GM18511 (cell line): ENCODE measurements around the gene TNFRSF11A.
A peak's percentile ranks its signal among the peaks of the same experiment; 100 is the strongest.

Experiments used
- ATAC-seq: cut with Tn5 transposase; IDR thresholded peaks from one replicate; pipeline ENCODE4 v1.9.1; 2021; ENCODE audit warnings: mild to moderate bottlenecking, moderate library complexity; ENCODE audit not compliant: unreplicated experiment

The TNFRSF11A gene

DNA sequence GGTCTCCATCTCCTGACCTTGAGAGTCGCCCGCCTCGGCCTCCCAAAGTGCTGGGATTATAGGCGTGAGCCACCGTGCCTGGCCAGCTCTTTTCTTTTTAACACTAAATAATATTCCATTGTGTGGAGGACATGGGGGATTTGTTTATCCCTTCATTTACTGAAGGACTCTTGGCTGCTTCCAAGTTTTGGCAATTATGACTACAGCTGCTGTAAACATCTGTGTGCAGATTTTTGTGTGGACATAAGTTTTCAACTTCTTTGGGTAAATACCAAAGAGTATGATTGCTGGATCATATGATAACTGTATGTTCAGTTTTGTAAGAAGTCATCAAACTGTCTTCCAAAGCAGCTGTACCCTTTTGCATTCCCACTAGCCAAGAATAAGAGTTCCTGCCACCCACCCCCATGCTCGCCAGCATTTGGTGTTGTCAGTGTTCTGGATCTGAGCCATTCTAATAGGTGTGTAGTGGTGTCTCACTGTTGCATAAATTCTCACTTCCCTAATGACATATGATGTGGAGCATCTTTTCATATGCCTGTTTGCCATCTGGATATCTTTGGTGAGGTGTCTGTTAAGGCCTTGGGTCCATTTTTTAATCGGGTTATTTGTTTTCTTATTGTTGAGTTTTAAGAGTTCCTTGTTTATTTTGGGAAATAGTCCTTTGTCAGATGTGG lies 52.2 kb downstream of the TNFRSF11A start:
- no peak for ATAC-seq

- no peak for ATAC-seq
These were observed 53.9 kb downstream of the TNFRSF11A start for GRCh38 chr18:62379051-62379450.

DNA sequence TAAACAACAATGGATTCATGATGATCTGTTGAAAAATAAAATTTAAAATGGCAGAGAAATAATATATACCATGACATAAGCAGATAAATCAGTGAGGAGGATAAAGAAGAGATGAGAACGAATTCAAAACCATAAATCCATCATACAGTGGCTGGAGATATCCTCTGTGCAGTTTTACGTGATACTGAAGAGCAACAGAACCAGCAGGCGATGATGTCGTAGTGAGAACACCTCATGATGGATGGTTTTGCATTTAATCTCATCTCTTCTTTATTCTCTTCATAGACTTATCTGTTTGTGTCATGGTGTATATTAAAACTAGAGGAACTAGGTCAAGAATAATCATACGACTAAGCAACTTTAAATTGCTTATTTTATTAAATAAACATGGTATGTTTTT lies 56.3 kb downstream of the TNFRSF11A start:
- no peak for ATAC-seq

- ATAC-seq: no peak
These were observed 59.0 kb downstream of the TNFRSF11A start for GRCh38 chr18:62384068-62384467.

GRCh38 chr18:62384610-62385097 lies 59.5 kb downstream of the TNFRSF11A start:
- ATAC-seq: no peak

- no peak for ATAC-seq
These were observed 61.0 kb downstream of the TNFRSF11A start for GRCh38 chr18:62386091-62386490.

DNA sequence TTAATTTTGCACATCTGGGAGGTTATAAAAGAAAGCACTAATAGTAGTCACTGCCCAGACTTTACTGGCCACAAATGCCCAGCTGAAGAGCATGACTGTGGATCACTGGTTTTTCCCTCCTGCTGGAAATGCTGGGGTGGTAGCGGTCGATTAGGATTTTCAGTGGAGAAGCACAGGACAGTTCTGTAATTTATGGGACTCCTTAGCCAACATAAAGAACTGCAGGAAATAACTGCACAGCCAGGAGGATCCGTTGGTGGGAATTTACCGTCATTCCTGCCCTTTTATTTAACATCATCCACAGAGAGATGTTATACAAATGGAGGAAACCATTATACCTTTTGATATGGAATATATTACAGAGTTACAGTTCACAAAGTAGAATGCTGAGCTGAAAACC lies 61.5 kb downstream of the TNFRSF11A start:
- no peak for ATAC-seq

DNA sequence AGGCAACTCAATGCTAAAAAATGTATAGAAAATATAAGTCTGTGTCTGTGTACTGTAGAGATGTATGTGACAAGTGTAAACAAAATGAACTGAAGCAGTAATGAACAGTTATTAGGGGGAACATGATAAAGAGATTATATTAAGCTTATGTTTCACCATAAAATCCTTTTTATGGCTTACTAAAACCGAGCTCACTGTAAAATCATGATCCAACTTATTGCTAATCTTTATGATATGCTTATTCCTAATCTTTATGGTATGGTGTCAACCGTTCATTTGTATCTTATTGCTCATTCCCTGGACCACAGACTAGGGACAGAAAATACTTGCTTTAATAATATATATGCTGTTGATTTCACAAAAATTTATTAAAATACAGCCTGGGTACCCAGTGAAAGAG lies 62.1 kb downstream of the TNFRSF11A start:
- ATAC-seq: no peak

- no peak for ATAC-seq
These were observed 64.0 kb downstream of the TNFRSF11A start for GRCh38 chr18:62388855-62389760.

- no peak for ATAC-seq
These were observed 64.8 kb downstream of the TNFRSF11A start for GRCh38 chr18:62389761-62390481.

GRCh38 chr18:62394006-62394763 lies 69.1 kb downstream of the TNFRSF11A start:
- ATAC-seq: no peak

DNA sequence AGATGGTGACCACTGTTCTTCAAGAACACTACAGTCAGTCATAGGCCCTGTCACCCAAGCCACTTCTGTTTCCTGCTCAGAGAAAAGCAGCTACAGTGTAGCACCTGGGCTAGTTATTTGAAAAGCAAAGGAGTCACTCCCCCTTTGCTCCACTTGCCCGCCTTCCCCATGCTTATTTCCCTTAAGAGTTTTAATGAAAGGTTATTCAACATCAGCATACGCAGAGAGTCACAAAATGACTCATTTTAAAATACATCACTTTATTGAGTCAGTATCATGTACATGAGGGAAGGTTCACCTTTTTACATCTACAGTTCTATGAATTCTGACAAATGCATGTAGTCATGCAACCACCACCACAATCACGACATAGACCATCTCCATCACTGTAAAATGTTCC lies 71.3 kb downstream of the TNFRSF11A start:
- ATAC-seq: no peak

DNA sequence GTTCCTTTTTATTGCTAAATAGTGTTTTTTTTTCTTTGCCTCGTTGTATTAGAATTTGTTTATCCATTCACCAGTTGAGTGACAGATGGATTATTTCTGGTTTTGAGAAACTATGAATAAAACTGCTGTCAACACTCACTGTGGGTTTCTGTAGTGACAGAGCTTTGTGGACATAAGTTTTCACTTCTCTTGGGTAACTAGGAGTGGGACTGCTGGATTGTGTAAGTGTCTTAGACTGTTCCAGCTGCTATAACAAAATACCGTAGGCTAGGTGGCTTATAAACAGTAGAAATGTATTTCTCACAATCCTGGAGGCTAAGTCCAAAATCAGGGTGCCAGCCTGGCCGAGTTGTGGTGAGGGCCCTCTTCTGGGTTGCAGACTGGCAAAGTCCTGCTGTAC lies 71.9 kb downstream of the TNFRSF11A start:
- ATAC-seq: no peak

DNA sequence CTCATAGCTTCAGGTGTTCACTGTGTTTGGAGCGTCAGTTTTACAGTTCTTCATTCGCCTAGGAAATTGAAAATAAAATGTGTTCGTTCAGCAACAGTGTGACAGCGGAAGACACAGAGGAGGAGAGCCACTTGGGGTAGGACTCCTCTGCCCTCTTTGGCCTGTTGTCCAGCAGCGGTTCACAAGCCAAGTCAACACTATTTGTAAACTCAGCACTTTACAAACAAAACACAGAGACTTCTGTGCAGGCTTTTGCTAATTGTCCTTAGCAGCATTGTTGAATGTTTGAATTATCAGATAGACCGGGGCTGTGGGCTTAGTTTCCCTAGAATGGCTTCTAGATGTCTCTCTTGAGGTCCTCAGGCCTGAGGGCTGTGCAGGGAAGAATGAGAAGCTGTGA lies 73.2 kb downstream of the TNFRSF11A start:
- no peak for ATAC-seq

DNA sequence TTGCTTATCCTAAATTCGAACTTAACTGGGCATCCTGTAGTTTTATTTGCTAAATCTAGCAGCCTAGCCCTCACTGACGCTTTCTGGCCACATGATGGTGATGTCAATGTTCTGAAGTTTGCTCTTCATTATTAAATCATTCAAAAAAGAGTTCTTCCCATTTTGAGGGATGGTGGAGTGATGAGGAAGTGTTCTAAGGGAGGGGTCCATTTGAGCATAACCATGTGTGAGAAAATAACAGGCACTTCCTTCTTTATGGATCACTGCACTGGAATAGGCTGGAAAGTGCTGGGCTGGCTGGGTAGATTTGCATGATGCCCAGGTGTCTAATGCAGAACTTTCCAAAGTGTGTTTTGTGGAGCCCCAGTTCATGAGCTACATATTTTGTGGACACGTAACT lies 74.2 kb downstream of the TNFRSF11A start:
- ATAC-seq: no peak

GRCh38 chr18:62399781-62400308 lies 74.7 kb downstream of the TNFRSF11A start:
- ATAC-seq: peak; percentile 69

DNA sequence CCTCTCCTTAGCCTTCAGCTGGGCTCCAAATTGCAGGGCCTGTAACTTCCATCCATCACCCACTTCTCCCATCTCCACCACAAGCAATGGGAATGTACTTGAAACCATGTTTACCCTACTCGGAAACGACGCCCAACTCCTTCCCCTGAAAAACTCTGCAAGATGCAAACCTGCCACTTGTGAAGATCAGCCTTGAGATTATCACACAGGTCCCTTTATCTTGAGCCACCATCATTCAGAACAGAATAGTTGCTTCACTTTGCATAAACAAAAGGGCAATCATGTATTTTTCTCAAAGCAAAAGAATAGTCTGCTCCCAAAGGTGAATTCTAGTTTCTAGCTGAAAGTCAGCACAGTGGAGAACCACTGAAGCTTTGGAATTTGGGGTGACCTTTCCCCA lies 75.8 kb downstream of the TNFRSF11A start:
- ATAC-seq: no peak

GRCh38 chr18:62402342-62402948 lies 77.3 kb downstream of the TNFRSF11A start:
- ATAC-seq: no peak

DNA sequence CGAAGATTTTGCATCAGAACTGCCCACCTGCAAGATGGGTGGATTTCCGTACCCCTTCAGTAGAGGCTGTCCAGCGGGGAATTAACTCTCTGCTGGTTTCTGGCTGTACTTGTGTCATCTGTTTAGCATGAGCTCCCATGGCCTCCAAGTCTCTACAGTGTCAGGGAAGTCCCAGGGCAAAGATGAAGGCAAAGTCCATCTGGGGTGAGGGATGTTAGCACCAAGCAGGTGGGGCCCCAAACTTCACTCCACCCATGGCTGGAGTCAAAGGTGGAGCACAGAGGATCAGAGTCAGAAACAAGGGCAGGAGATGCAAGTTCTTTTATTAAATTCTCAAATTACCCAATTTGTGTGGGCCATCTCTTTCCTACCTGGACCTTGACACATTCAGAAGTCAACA lies 78.0 kb downstream of the TNFRSF11A start:
- ATAC-seq: no peak

GRCh38 chr18:62404881-62405280 lies 79.8 kb downstream of the TNFRSF11A start:
- ATAC-seq: no peak
